ENCODE results near the gene CALN1.

DNA sequence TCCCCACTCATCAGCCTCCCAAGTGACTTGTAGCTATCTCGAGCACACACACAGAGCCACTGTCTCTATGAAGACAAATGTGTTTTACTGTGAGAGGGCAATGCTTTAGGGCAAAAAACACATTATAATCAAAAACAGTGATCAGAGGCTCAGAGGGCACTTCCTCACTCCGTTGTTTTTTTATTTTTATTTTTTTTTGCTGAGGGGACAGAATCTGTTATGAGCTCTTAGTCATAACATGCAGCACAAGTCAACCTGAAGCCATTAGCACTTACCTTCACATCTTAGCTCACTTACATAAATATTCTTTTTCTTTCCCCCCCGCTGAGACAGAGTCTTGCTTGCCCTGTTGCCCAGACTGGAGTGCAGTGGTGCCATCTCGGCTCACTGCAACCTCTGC is 157.7 kb downstream of the CALN1 start:
- TF ChIP-seq, protein P1, sequence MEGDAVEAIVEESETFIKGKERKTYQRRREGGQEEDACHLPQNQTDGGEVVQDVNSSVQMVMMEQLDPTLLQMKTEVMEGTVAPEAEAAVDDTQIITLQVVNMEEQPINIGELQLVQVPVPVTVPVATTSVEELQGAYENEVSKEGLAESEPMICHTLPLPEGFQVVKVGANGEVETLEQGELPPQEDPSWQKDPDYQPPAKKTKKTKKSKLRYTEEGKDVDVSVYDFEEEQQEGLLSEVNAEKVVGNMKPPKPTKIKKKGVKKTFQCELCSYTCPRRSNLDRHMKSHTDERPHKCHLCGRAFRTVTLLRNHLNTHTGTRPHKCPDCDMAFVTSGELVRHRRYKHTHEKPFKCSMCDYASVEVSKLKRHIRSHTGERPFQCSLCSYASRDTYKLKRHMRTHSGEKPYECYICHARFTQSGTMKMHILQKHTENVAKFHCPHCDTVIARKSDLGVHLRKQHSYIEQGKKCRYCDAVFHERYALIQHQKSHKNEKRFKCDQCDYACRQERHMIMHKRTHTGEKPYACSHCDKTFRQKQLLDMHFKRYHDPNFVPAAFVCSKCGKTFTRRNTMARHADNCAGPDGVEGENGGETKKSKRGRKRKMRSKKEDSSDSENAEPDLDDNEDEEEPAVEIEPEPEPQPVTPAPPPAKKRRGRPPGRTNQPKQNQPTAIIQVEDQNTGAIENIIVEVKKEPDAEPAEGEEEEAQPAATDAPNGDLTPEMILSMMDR (IDR thresholded peaks at IDR 0.05; ENCODE audit: low read depth, low read length): no peak
- TF ChIP-seq EZH2phosphoT487 (IDR thresholded peaks at IDR 0.05; ENCODE audit: low read depth): no peak
